ENCODE data around the gene SBNO2.
A peak's percentile ranks its signal among the peaks of the same experiment; 100 is the strongest.

Gene SBNO2

GRCh38 chr19:1085053-1085658 lies 88.9 kb downstream of the SBNO2 start:
- DNase-seq: no peak

GRCh38 chr19:1084024-1084868 lies 89.8 kb downstream of the SBNO2 start:
- no peak for DNase-seq

GRCh38 chr19:1082928-1083816 lies 90.9 kb downstream of the SBNO2 start:
- no peak for DNase-seq

- DNase-seq: peak; percentile 92
Measured at GRCh38 chr19:1082165-1082927, 91.7 kb downstream of the SBNO2 start.

GRCh38 chr19:1081301-1082164 lies 92.5 kb downstream of the SBNO2 start:
- DNase-seq: no peak

- DNase-seq: peak; percentile 64
Measured at GRCh38 chr19:1080360-1081161, 93.5 kb downstream of the SBNO2 start.

- peak; percentile 89 for DNase-seq
Measured at GRCh38 chr19:1079566-1080111, 94.4 kb downstream of the SBNO2 start.

- peak; percentile 97 for DNase-seq
Measured at GRCh38 chr19:1076951-1077350, 97.1 kb downstream of the SBNO2 start.

- no peak for DNase-seq
Measured at GRCh38 chr19:1076046-1076386, 98.1 kb downstream of the SBNO2 start.

- DNase-seq: peak; percentile 96
Measured at GRCh38 chr19:1074544-1075283, 99.4 kb downstream of the SBNO2 start.

- no peak for DNase-seq
Measured at GRCh38 chr19:1073956-1074517, 100.0 kb downstream of the SBNO2 start.

- no peak for DNase-seq
Measured at GRCh38 chr19:1073063-1073955, 100.8 kb downstream of the SBNO2 start.

GRCh38 chr19:1072371-1073015 lies 101.6 kb downstream of the SBNO2 start:
- no peak for DNase-seq

- no peak for DNase-seq
Measured at GRCh38 chr19:1070931-1071791, 102.9 kb downstream of the SBNO2 start.

- no peak for DNase-seq
Measured at GRCh38 chr19:1070576-1070930, 103.5 kb downstream of the SBNO2 start.

- peak; percentile 89 for DNase-seq
Measured at GRCh38 chr19:1069009-1069779, 104.9 kb downstream of the SBNO2 start.

Data from activated effector memory CD4-positive, alpha-beta T cell treated with anti-CD3 and anti-CD28 coated beads, Interleukin-2, amount 50 U/mL, for 16 hours (primary cell).